ENCODE data around the gene PRKAA2. TPM values are rescaled to one million over a fixed set of nuclear protein-coding genes. Genes with fewer than 3 reads are reported as not detected.

Gene PRKAA2
- total RNA-seq, 1 donor from 2014 or later: 112 TPM

DNA sequence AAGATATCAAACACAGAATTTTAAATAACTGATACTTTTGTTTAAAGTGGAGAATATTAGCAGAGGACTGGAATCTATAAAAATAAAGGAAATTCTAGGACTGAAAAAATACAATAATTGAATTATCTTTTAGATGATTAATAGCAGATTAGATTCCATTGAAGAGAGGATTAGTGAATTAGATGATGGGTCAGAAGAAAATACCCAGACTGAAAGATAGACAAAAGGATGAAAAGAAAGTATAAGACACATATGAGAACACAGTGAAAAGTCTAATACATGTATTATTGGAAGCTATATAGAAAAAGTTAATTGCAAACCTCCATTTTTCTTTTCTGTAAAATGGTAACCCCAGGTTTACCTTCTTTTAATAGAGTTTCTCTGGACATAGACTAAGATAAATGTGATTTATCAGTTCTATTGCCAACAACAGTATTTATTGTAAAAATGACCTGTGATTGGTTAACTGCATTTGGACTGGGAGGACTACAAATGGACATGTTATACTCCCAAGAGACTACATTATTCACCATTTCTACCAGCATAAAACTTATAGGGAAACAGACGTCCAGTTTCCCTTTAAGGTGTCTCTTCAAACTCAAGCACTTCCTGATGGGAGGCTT lies 11.0 kb downstream of the PRKAA2 start:
- Histone ChIP-seq H3K4me3 (no peak overlapping the region), H3K9me3 (replicated peaks) (peaks cover 19% of the 10 kb centered on the region), H3K27ac (replicated peaks) (peak overlapping the region; percentile 77), H3K36me3 (peaks cover 16% of the 10 kb centered on the region), H3K27me3 (ENCODE audit: low read depth) (no peaks in the 10 kb centered on the region), H3K4me1 (peaks cover 13% of the 10 kb centered on the region)
- intact Hi-C loops (cut with micrococcal nuclease): no loop called here
- no peak for DNase-seq
- TF ChIP-seq, protein P1, sequence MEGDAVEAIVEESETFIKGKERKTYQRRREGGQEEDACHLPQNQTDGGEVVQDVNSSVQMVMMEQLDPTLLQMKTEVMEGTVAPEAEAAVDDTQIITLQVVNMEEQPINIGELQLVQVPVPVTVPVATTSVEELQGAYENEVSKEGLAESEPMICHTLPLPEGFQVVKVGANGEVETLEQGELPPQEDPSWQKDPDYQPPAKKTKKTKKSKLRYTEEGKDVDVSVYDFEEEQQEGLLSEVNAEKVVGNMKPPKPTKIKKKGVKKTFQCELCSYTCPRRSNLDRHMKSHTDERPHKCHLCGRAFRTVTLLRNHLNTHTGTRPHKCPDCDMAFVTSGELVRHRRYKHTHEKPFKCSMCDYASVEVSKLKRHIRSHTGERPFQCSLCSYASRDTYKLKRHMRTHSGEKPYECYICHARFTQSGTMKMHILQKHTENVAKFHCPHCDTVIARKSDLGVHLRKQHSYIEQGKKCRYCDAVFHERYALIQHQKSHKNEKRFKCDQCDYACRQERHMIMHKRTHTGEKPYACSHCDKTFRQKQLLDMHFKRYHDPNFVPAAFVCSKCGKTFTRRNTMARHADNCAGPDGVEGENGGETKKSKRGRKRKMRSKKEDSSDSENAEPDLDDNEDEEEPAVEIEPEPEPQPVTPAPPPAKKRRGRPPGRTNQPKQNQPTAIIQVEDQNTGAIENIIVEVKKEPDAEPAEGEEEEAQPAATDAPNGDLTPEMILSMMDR (IDR thresholded peaks at IDR 0.05; ENCODE audit: borderline replicate concordance): no peak

DNA sequence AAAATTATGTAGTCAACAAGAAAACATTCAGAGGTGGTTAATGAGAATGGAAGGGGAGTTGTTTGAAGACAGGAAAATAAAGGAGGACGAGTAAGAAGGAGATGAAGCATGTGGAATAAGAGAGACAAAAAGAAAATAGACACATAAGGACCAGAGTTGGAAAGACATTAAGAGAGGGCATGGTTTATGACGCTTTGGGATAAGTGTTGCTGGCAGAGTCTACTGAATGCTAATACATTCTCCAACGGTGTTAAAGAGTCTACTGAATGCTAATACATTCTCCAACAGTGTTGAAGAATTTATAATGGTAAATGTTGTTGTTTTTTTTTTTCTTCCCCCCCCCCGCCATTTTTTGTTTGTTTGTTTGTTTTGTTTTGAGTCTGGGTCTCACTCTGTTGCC lies 13.1 kb downstream of the PRKAA2 start:
- Histone ChIP-seq H3K27me3 (ENCODE audit: low read depth) (no peaks in the 10 kb centered on the region), H3K4me1 (peaks cover 15% of the 10 kb centered on the region), H3K4me3 (no peak overlapping the region), H3K27ac (replicated peaks) (peak overlapping the region; percentile 77), H3K9me3 (replicated peaks) (peaks cover 19% of the 10 kb centered on the region), H3K36me3 (peaks cover 16% of the 10 kb centered on the region)
- intact Hi-C loops (cut with micrococcal nuclease): no loop called here
- no peak for DNase-seq
- TF ChIP-seq, protein P1 (IDR thresholded peaks at IDR 0.05; ENCODE audit: borderline replicate concordance): no peak

DNA sequence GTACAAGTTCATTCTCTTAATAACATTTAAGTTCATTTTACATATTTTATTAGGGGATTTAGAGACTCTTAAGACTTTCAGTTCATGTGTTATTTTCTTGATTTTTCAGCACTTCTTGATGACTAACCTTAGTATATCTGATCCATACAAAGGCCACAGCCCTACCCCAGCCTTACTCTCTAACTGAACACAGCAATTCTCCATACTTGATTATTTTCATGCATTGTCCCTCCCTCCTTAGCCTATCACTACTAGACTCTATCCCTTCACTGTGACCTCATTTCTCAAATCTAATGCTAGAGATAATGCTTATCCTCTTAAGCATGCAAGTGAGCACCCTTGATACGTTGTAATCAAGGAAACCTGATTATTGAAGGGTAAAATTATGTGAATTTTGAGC lies 15.2 kb downstream of the PRKAA2 start:
- DNase-seq: no peak
- H3K9me3 ChIP-seq (replicated peaks): peaks cover 18% of the 10 kb centered on the region
- H3K4me1 ChIP-seq: peaks cover 31% of the 10 kb centered on the region
- no peak overlapping the region for H3K4me3 ChIP-seq
- peak overlapping the region; percentile 77 for H3K27ac ChIP-seq (replicated peaks)
- H3K27me3 ChIP-seq (ENCODE audit: low read depth): no peaks in the 10 kb centered on the region
- peaks cover 16% of the 10 kb centered on the region for H3K36me3 ChIP-seq
- TF ChIP-seq, protein P1 (IDR thresholded peaks at IDR 0.05; ENCODE audit: borderline replicate concordance): no peak
- intact Hi-C loops (cut with micrococcal nuclease): no loop called here

DNA sequence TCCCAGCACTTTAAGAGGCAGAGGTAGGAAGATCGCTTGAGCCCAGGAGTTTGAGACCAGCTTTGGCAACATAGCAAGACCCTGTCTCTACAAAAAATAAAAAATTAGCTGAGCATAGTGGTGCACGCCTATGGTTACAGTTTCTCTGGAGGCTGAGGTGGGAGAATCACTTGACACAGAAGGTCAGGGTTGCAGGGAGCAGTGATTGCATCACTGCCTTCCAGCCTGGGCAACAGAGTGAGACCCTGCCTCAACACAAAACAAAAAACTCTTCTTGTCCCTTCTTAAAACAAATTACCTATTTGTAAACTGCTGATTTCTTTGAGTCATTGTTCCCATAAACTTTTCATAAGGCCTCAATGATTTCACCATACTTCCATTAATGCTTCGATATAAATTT lies 18.7 kb downstream of the PRKAA2 start:
- no peaks in the 10 kb centered on the region for H3K36me3 ChIP-seq
- intact Hi-C loops (cut with micrococcal nuclease): no loop called here
- no peaks in the 10 kb centered on the region for H3K9me3 ChIP-seq (replicated peaks)
- TF ChIP-seq, protein P1 (IDR thresholded peaks at IDR 0.05; ENCODE audit: borderline replicate concordance): no peak
- H3K4me3 ChIP-seq: no peak overlapping the region
- no peak for DNase-seq
- peak overlapping the region; percentile 12 for H3K27ac ChIP-seq (replicated peaks)
- H3K4me1 ChIP-seq: peaks cover 44% of the 10 kb centered on the region
- no peaks in the 10 kb centered on the region for H3K27me3 ChIP-seq (ENCODE audit: low read depth)

DNA sequence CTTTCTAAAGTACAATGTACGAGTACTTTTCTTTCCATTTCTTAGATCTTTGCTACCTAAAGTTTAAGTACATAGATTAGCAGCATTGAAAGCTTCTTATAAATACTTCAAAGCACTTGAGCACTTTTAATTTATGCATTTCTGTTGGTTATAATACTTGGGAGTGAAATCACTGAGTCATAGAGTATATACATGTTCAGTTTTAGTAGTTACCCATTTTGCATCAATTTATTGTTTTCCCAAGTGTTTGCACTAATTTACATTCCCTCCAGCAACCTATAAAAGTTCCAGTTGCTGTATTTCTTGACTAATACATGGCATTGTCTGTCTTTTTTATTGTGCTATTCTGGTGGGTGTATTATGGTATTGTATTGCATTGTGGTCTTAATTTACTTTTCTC lies 20.3 kb downstream of the PRKAA2 start:
- H3K4me3 ChIP-seq: no peak overlapping the region
- DNase-seq: no peak
- no peaks in the 10 kb centered on the region for H3K36me3 ChIP-seq
- TF ChIP-seq, protein P1 (IDR thresholded peaks at IDR 0.05; ENCODE audit: borderline replicate concordance): no peak
- peak overlapping the region; percentile 24 for H3K27ac ChIP-seq (replicated peaks)
- H3K4me1 ChIP-seq: peaks cover 53% of the 10 kb centered on the region
- intact Hi-C loops (cut with micrococcal nuclease): no loop called here
- no peaks in the 10 kb centered on the region for H3K9me3 ChIP-seq (replicated peaks)
- no peaks in the 10 kb centered on the region for H3K27me3 ChIP-seq (ENCODE audit: low read depth)

Measured in left ventricle myocardium inferior (tissue), 1 donor.